HG03432 (cell line): Measurements from ENCODE around the gene JOSD2.
A peak's percentile ranks its signal among the peaks of the same experiment; 100 is the strongest.

Experiments
- ATAC-seq: cut with Tn5 transposase; IDR thresholded peaks from one replicate; pipeline ENCODE4 v1.9.1; 2021; ENCODE audit warnings: mild to moderate bottlenecking, moderate library complexity; ENCODE audit not compliant: unreplicated experiment

JOSD2 gene

DNA sequence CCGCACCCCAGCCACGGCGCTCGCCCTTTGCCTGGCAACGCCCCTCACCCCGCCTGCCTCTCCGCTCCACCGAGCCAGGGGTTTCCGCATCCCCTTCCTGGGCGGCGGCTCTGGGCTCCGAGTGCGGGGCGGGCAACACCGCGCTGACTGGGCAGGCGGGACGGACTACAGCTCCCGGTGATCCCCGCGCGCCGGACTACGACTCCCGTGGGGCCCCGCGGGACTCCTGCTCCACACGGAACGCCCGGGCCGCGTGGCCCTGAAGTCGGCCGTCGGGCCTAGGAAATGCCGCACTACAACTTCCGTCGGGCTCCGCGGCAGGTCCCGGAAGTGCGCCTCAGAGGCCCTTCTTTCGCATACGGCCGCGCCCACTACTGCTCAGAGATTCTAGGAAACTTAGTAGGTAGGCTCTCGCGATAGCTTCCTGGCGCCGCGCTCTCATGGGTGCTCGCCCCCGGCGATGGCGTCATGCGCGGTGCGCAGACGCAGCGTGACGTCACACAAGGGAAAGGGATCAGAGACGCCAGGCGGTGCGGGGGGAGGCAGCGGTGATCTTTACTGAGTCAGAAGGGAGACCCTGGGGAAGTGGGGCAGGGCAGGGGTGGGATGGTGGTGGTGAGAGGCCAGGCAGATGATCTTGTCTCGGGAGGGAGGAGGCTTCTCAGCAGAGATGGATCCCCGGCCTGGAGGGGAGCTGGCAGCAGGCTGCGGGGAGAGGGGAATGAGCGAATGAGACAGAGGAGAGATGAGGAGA lies at the start of gene JOSD2:
Gene JOSD2 (minus strand): TSS at position 123 of the 754 bp plus-strand sequence. CDS start 760 bp downstream, outside the sequence.
- ATAC-seq: peak; percentile 85

DNA sequence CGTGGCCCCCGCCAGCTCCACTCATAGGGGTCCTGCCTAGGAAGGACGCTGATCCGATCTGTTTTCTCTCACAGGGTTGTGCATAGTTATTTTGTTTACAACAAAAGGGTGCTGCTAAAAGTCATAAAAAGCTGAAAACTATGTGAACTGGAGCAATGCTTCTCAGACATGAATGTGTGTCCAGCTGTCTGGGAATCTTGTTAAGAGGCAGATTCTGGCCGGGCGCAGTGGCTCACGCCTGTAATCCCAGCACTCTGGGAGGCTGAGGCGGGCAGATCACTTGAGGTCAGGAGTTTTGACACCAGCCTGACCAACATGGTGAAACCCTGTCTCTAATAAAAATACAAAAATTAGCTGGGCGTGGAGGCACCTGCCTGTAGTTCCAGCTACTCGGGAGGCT lies 48.6 kb upstream of the JOSD2 start:
- no peak for ATAC-seq

- no peak for ATAC-seq
Observed at GRCh38 chr19:50558449-50558848, 47.5 kb upstream of the JOSD2 start.

- ATAC-seq: no peak
Observed at GRCh38 chr19:50558039-50558438, 47.0 kb upstream of the JOSD2 start.

- no peak for ATAC-seq
Observed at GRCh38 chr19:50557009-50557613, 46.1 kb upstream of the JOSD2 start.

- no peak for ATAC-seq
Observed at GRCh38 chr19:50556282-50557008, 45.5 kb upstream of the JOSD2 start.

- ATAC-seq: no peak
Observed at GRCh38 chr19:50555450-50556281, 44.7 kb upstream of the JOSD2 start.

- no peak for ATAC-seq
Observed at GRCh38 chr19:50555033-50555432, 44.0 kb upstream of the JOSD2 start.

DNA sequence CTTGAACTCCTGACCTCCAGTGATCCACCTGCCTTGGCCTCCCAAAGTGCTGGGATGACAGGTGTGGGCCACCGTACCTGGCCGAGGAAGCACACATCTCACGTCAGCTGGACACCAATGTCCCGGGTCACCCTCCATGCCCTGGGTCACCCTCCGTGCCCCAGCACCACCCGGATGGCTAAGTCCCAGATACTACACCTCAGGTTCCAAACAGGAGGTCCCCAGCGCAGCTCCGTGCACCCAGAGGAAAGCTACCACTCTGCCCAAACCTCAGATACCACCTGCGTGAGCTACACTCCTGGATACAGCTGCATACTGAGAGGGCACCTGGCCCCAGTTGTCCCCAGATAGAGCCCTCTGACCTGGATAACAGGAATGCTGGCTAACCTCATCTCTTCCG lies 43.2 kb upstream of the JOSD2 start:
- no peak for ATAC-seq

DNA sequence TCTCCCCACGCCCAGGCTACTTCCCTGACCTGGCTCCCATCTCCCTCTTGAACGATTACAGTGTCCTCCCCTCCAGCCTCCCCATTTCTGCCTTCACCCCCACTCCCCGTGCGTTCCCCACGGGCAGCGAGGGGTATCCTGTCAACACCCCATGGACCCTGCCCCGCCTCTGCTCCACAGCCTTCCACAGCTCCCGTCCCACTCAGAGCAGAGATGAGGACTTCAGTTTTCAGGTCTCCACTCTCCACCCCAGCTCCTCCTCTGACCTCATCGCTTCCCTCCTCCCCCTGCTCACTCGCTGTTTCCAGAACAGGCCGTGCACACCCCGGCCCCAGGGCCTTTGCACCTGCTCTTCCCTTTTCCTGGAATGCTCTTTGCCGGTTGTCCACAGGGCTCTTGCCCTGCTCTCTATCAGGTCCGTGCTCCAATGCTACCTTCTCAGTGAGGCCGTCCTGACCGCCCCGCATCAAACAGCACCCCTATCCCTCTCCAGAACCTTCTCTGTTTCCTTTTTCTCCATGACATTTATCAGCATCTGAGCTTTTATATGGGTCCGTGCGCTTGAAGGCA lies 42.2 kb upstream of the JOSD2 start:
- no peak for ATAC-seq

GRCh38 chr19:50552540-50552939 lies 41.5 kb upstream of the JOSD2 start:
- no peak for ATAC-seq

- ATAC-seq: no peak
Observed at GRCh38 chr19:50551715-50552187, 40.8 kb upstream of the JOSD2 start.

DNA sequence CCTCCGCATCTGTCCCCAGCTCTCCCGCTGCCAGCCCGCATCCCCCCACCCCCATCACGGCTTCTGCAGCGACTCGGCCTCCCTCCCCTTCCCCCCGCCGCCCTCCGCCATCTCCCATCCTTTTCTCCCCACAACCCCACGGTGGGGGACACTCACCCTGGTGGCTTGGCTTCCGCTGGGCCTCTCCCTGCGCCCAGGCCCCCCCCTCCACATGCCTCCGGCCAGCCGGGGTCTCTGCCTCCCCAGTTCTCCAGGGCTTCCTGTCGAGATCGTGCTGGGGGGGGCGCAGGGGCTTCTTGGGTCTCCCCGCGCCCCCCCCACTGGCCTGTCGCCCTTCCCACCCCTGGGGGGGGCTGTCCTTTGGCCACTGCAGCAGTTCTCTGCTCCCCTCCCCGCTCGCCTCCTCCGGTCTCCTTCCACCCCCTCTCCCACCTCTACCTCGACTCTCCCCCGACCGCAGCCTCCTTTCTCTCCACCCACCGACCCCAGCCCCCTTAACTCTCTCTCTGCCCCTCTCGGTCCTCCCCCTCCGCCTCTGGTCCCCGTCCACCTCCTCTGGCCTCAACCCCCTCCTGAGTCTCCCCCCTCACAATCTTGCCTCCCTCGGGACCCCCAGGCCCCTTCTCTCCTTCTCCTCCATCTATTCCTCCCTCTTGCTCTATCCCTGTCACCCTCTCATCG lies 40.2 kb upstream of the JOSD2 start:
- no peak for ATAC-seq

- no peak for ATAC-seq
Observed at GRCh38 chr19:50550594-50550966, 39.6 kb upstream of the JOSD2 start.

DNA sequence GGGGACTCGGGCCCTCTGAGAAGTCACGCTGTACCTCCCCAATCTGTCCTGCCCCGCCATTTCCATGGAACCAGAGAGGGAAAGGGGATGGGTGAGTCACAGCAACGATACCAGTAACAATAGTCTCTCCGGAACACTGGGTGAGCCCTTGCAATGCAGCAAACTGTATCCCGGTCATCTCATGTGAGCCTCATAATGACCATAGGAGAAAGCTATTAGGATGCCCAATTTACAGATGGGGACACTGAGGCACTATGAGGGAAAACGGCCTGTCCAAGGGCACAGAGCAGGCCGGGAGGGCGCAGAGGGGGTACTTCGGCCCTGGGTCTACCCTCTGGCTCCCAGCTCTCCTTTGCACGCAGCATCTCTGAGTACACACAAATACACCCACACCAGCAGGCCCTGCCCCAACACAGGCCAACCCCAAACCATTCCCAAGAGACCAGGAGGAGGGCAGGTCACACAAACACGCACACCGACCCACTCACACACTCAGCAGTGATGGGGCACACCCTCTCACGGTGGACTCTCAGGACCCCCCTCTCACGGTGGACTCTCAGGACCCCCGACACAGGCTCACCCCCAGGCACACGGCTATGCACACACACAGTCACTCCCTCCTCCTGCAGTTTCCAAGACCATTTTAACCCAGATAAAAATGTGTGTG lies 39.1 kb upstream of the JOSD2 start:
- ATAC-seq: no peak

DNA sequence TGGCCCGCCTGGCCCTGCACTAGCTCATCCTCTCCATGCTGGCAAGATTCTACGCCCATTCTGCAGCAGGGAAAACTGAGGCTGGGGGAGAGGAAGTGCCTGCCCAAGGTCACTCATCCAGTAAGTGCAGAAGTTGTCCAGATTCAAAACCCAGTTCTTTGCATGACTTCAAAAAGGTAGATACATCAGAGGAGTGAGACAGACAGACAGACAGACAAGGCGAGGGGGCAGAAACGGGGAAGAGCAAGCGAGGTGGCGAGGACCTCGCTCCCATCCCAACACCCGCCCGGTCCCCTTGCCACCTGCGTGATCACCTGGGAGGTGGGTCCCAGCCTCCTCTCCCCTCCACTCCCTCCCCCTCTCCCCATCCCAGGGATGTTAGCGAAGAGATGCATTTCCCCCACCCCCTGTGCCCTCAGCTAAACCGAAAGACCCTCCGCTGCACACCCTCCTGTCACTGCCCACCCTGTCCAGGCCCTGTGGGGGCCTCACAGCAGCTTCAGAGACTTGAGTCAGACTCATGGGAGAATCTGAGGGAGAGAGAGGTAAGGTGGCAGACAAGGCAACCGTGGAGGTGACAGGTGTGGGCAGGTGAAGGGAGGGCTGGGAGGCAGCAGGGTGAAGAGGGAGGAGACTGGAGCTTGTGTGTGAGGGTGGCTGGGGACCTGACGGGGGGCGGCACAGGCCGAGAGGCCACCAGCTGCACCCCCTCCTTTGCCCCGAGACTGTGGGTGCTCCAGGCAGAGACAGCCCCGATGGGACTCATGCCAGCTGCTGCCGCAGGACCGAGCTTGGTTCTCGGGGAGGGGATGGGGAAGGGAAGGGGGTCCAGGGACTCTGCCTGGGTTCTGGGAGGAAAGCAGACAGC lies 38.3 kb upstream of the JOSD2 start:
- no peak for ATAC-seq

- no peak for ATAC-seq
Observed at GRCh38 chr19:50548191-50549058, 37.4 kb upstream of the JOSD2 start.
